ENCODE data around the gene FAM76B.

The FAM76B gene

GRCh38 chr11:95728790-95729189 lies 60.8 kb downstream of the FAM76B start:
- DNase-seq, result no peak

GRCh38 chr11:95728094-95728493 lies 61.5 kb downstream of the FAM76B start:
- DNase-seq, result no peak

GRCh38 chr11:95727620-95728019 lies 62.0 kb downstream of the FAM76B start:
- DNase-seq, result no peak

- no peak for DNase-seq
Observed at GRCh38 chr11:95727111-95727510, 62.5 kb downstream of the FAM76B start.

- no peak for DNase-seq
Observed at GRCh38 chr11:95725196-95725595, 64.4 kb downstream of the FAM76B start.

- no peak for DNase-seq
Observed at GRCh38 chr11:95723361-95723942, 66.1 kb downstream of the FAM76B start.

GRCh38 chr11:95720195-95720594 lies 69.4 kb downstream of the FAM76B start:
- no peak for DNase-seq
